ENCODE data around the gene LPP. TPM values are rescaled to one million over a fixed set of nuclear protein-coding genes. Genes with fewer than 3 reads are reported as not detected.

The LPP gene
- total and polyA plus RNA-seq, 2 of the 13 experiments (the other 11 are each of a cell fraction or from before 2014, with no cell fraction given) = 19.2 to 29.9 TPM

DNA sequence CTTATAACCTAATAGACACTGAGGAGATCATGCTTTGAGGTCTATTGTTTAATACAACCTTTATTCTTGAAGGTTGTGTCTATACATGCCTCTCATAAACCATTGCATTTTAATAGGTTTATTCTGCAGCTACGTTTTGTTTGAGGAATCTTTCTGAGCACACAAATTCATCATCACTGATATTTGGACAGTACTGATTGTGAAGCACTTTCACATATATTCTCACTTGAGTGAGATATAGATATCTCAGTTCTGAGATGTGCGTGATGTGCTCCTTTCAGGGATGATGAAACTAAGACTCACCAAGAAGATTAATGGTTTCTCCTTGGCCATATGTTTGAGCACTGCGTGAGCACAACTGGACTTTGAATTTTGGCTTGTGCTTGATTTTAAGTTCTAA is 374.4 kb downstream of the LPP start (continued):
- TF ChIP-seq, protein P1, sequence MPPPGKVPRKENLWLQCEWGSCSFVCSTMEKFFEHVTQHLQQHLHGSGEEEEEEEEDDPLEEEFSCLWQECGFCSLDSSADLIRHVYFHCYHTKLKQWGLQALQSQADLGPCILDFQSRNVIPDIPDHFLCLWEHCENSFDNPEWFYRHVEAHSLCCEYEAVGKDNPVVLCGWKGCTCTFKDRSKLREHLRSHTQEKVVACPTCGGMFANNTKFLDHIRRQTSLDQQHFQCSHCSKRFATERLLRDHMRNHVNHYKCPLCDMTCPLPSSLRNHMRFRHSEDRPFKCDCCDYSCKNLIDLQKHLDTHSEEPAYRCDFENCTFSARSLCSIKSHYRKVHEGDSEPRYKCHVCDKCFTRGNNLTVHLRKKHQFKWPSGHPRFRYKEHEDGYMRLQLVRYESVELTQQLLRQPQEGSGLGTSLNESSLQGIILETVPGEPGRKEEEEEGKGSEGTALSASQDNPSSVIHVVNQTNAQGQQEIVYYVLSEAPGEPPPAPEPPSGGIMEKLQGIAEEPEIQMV (CRISPR knock-in tag; IDR thresholded peaks at IDR 0.05; ENCODE audit: low read depth) = no peak
- TF ChIP-seq ZSCAN12 (CRISPR knock-in tag; IDR thresholded peaks at IDR 0.05) = no peak
- TF ChIP-seq FOXK2 (IDR thresholded peaks at IDR 0.05) = no peak
- no peak for TF ChIP-seq ZNF749 (CRISPR knock-in tag; IDR thresholded peaks at IDR 0.05; ENCODE audit: borderline replicate concordance)
- no peak for TF ChIP-seq GABPA (IDR thresholded peaks at IDR 0.05; ENCODE audit: low read depth, low read length)
- TF ChIP-seq GABPA (CRISPR knock-in tag; IDR thresholded peaks at IDR 0.05; ENCODE audit: low read depth) = no peak
- no peak for TF ChIP-seq ETV5 (CRISPR knock-in tag; IDR thresholded peaks at IDR 0.05; ENCODE audit: borderline replicate concordance)
- no peak for TF ChIP-seq KDM3A (CRISPR knock-in tag; IDR thresholded peaks at IDR 0.05; ENCODE audit: low read depth)
- TF ChIP-seq SMYD3 (CRISPR knock-in tag; IDR thresholded peaks at IDR 0.05) = no peak
- TF ChIP-seq, protein P2, sequence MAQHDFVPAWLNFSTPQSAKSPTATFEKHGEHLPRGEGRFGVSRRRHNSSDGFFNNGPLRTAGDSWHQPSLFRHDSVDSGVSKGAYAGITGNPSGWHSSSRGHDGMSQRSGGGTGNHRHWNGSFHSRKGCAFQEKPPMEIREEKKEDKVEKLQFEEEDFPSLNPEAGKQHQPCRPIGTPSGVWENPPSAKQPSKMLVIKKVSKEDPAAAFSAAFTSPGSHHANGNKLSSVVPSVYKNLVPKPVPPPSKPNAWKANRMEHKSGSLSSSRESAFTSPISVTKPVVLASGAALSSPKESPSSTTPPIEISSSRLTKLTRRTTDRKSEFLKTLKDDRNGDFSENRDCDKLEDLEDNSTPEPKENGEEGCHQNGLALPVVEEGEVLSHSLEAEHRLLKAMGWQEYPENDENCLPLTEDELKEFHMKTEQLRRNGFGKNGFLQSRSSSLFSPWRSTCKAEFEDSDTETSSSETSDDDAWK (CRISPR knock-in tag; IDR thresholded peaks at IDR 0.05) = no peak

DNA sequence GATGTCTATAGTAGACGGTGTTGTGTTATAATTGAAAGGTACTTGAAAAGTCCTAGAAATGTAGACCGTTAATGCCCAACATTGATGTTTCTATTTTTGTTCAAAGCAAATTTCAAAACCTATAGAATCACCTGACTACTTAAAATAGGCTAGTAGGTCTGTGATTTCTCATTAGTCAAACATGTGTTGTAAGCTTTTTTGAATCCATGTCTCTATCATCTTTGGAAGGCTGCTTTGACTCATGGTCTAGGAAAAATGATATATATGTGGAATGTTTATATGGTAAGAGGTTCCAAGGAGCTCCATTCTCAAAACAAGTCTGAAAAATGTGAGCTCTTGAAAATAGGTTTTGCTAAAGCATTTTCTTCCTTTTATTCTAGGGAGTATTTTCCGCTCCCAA is 375.3 kb downstream of the LPP start:
- Histone ChIP-seq H3K9ac (ENCODE audit: insufficient read depth, low read depth, low read length) (no peak overlapping the region), H3K36me3 (replicated peaks in 1 of 2; ENCODE audit: control insufficient read depth in 1 of 2, insufficient read depth in 2 of 2, low read length in 2 of 2) (peaks cover 2 to 9% of the 10 kb centered on the region in 2 experiments), H3K27ac (ENCODE audit: extremely low read length, insufficient read depth, low read length) (no peak overlapping the region), H3K4me3 (replicated peaks in 1 of 3; ENCODE audit: insufficient read depth in 1 of 3, low read depth in 2 of 3, low read length in 3 of 3) (no peak overlapping the region), H3K4me2 (ENCODE audit: low read depth, low read length) (no peak overlapping the region), H3K79me2 (ENCODE audit: insufficient read depth, low read length) (no peaks in the 10 kb centered on the region), H2AFZ (ENCODE audit: low read length) (no peak overlapping the region), H4K20me1 (ENCODE audit: insufficient read depth, low read length) (no peaks in the 10 kb centered on the region), H3K9me3 (ENCODE audit: low read length) (no peaks in the 10 kb centered on the region), H3K27me3 (ENCODE audit: control insufficient read depth in 1 of 2, insufficient read depth in 2 of 2, low read length in 2 of 2) (no peaks in the 10 kb centered on the region), H3K4me1 (ENCODE audit: insufficient read depth, low read length) (peaks cover 20% of the 10 kb centered on the region; the same call in 1 of the 2 replicates)
- WGBS (ENCODE audit: low lambda C conversion rate) = 98% methylated on average over 3 of the region's 3 CpGs
- intact Hi-C loops (cut with micrococcal nuclease; ENCODE audit: unreplicated experiment) = no loop called here
- no peak for ATAC-seq
- CTCF ChIA-PET (ENCODE audit: low intra/inter-chr PET ratio, low total read pairs) = no interaction called here
- in situ Hi-C loops (cut with HindIII; ENCODE audit: extremely low pct_ligation_motif_present, low pct_unique_long_range_greater_than_20kb) = no loop called here
- TF ChIP-seq, protein P3, sequence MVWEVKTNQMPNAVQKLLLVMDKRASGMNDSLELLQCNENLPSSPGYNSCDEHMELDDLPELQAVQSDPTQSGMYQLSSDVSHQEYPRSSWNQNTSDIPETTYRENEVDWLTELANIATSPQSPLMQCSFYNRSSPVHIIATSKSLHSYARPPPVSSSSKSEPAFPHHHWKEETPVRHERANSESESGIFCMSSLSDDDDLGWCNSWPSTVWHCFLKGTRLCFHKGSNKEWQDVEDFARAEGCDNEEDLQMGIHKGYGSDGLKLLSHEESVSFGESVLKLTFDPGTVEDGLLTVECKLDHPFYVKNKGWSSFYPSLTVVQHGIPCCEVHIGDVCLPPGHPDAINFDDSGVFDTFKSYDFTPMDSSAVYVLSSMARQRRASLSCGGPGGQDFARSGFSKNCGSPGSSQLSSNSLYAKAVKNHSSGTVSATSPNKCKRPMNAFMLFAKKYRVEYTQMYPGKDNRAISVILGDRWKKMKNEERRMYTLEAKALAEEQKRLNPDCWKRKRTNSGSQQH (CRISPR knock-in tag; IDR thresholded peaks at IDR 0.05; ENCODE audit: low read depth) = no peak
- TF ChIP-seq EED (CRISPR knock-in tag; IDR thresholded peaks at IDR 0.05) (no peak), JUN (CRISPR knock-in tag; IDR thresholded peaks at IDR 0.05) (no peak)
- no TSS peak for BruUV-seq (replicated peaks)
- FAIRE-seq = no peak
- POLR2A ChIA-PET = no interaction called here
- no peak for DNase-seq (ENCODE audit: low spot score)
